Skin of body (tissue), 2 donors: ENCODE results near the gene CACNA2D1. TPM values are rescaled to one million over a fixed set of nuclear protein-coding genes. Genes with fewer than 3 reads are reported as not detected.

ENCODE experiments used
- DNase-seq: peaks from one replicate; lab custom pipeline; 2025; lab: John Stamatoyannopoulos, UW
- total RNA-seq: library from RNA; depleted of rRNA; stranded (reverse); fragments of >200 nt; gene quantifications from one replicate; pipeline ENCODE4 v1.2.3, GENCODE V29; 2014

The CACNA2D1 gene
- total RNA-seq, 1 donor from 2014 or later: 54.4 TPM

DNA sequence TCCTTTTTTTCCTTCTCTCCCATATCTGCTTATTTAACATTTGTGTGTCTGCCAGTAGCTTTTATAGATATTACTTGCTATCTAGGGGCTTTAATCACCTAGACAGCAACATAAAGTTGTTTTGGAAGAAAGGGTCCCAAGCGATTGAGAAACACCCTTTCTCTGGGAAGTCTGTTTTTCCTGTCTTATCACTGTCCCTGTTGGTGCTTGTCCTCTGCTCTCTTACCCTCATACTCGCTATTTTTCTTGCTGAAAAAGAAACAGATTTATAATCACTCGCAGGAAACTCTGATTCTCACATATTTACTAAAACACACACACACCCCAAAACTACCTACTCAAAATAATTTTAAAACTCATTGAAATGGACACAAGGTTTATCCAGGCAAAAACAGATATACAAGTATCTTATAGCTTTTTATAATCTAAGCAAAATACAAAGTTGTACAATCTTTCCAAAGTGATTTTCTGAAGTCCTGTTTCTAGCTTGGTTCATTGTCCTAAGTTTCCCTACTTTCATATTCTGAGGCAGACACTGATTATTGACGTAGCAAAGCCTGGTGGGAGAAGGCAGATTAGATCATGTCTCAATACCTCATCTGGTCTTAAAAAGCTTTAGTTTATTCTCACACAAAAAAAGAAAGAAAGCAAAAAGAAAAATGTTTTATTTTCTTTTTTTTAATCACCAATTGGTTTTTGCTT, 157.3 kb downstream of the CACNA2D1 start:
- no peak for DNase-seq

DNA sequence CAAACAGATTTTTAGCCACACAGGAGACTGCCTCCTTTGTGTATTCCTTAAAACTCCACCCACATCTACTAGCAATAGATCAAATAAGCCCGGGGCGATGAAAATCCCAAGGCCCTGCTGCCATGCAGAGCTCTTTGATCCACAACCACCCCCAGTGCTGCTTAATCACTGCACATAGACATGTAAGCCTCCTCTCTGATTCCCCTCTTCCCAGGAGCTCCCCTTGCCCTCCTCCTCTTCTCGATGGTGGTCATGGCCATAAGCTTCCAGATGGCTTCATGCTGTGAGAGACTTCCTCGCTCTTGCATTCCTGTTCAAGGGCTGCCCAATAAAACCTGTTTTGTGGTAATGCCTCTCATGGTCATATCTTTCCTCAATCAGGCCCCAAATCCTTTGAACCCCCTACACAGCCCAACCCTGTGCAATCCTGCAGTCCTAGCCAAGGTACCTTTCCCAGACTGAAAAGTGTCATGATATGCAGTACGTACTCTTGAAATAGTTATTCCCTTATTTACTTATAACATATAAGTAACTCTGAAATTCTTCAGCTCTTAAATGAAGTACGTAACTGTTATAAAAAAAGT, 158.5 kb downstream of the CACNA2D1 start:
- no peak for DNase-seq

DNA sequence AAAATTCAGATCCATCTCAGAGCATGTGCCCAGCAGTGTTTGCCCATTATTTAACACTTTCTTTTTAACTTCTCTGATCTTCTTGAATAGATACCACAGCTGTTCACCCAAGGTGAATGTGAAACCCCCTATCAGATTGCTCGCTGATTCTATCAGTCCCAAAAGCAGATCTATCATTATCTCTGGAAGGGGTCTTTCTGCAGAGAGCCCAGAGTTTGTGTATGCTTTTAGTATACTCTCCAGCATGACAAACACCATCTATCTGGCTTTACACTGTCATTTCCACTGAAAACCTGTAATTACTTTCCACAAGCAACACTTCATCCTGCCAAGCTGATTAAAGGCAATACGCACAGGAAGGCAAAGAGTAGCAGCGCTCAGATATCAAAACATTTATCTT, 168.2 kb downstream of the CACNA2D1 start:
- no peak for DNase-seq

DNA sequence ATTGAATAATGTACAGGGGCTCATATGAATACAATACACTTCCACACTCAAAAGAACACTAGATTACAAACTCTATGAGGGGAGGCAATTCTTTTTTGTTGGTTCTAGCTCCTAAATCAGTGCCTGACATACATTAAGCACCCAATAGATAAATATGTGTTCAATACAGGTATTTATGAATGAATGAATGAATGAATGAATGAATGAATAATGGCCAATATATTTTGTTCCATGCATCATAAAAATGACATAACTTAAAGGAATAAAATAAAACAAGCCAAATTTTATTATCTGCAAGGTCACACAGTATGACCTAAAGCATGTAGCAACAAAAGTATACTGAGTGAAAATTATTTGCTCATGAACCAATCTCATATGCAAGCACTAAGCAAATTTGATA, 168.9 kb downstream of the CACNA2D1 start:
- DNase-seq: no peak

DNA sequence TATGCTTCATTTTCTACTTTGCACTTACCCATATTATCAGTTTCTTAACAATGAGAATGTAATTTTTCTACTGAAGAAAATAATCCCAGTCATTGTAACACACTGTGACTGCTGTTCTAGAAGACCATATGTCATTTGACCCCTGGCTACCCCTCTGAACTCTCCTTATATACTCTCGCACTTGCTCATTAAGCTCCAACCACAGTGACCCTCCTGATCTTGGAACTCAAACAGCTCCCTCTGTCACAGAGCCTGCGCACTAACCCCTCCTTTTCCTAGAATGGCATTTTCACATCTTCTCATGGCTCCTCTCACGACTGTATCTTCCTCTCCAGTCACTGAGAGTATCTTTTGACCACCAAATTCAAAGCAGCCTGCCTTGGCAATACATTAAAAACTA, 169.7 kb downstream of the CACNA2D1 start:
- DNase-seq: no peak

DNA sequence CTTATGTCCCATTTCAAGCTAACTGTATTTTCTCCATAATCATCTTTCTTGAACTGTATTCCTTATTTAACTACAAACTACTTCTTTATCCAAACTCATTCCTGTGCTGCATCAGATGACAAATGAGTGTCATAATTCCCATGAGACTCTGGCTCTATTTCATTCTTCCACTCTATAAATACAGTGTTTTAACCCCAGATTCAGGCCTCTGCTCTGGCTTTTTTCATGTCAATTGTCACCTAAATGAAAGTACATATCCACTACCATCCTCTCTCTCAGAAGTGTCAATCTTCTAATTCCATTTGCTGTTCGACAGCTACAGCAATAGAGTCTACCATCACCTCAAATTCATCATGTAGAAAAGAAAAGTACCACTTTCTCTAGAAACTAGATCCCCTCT, 172.7 kb downstream of the CACNA2D1 start:
- DNase-seq: no peak

DNA sequence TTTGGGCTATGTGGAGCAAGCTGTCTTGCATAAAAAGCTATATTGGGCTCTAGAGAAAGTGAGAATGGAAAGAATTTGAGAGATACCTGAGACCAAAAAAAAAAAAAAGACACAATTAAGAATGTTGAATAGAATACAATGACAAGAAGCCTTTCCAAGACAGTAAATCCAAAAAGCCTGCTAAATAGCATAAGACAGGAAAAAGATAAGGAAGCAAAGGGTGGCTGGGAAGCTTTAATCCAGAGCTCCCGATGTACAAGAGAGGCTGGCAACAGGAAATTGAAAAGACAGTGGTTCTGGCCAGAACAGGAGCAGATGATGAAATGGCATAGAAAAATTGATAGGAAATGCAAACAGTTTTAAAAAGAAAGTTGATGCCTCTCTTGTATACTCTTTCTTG, 174.9 kb downstream of the CACNA2D1 start:
- no peak for DNase-seq

DNA sequence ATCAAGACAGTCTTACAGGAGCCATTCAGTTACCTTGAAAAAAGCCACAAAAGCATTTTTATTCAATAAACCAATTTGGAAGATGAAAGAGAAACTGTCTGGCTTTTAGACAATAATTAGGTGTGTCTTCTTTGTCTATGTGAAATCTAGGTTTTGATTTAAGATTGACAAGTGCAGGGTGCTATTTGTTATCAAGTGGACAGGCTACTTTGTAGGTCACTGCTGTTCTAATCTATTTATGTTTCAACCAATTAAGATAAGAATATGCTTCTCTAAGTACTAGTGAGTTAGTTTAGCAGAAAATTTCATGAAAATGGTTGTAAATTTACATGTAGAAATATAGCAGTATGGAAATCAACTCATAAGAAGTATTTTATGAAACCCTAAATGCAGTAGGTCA, 177.5 kb downstream of the CACNA2D1 start:
- no peak for DNase-seq

DNA sequence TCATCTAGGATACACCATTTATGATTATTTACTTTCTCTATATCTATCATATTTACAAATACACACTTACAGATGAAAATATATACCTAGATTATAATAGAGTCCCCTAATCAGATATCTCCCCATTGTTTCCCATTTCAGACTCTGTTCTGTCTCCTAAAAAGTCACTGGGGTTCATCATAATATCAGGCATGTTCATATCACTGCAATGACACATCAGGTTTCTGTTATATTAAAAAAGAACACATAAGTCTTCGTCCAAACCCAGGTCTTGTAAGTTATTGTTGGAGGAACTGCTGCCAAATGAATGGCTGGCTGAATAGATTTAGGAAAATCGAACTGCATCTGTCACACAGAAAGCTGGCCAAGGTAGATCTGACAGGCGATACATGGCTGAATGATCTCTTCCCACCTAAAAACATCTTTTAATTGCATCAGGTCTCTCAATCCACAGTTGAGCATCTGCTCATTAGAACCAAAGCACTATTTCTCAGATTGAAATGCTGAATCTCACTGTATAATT, 178.7 kb downstream of the CACNA2D1 start:
- no peak for DNase-seq

DNA sequence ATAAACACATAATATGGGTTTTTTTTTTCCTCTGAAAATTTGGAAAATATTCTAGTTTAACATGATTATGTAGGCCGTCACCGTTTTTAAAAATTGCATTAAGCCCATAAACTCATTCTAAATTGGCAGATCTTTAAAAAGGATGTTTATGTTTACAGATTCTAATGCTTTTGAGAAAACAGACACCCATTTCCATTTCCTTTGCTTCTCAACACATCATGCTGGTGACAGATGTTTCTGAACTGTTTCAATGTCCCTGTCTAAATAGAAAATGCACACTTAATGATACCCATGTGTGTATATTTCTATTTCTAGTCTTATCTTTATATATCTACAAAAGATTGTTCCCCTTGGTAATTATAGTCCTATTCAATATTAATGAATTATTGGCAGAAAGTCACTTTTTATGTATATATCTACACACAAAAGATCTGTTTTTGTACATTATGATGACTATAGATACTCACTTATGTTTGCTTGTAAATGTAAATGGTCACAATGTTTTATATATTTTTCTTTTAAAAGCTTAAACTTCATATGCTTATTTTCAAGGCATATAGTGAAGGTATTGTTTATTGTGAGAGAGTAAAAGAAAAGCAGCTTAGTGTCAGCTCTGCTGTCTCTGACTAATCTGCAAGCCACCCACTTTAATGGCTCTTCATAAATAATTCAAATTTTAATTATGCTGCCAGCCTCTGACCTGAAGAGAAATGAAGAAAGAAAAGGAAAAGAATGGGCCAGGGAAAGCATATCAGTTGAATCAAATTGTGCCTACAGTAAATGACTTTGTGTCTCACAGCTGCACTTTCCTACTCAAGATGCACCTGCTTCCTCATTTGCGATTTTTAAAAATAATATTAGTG, 179.4 kb downstream of the CACNA2D1 start:
- DNase-seq: no peak

DNA sequence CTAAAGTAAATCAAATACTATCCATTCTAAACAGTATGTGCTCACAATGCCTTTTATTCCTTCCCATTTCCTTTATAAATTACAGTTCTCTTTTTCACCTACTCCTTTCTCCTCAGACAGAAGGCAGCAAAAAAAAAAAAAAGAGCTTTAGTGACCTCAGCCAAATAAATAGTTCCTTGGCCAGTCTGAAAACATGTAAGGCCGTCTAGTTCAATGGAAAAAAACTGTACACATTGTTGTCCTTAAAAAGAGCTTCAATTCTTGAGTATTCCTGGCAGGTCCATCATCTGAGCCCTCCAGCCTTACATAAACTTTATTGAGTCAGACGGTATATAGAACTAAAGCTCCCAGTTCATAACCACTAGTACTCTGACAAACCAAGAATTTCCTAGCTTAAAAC, 185.4 kb downstream of the CACNA2D1 start:
- DNase-seq: no peak

DNA sequence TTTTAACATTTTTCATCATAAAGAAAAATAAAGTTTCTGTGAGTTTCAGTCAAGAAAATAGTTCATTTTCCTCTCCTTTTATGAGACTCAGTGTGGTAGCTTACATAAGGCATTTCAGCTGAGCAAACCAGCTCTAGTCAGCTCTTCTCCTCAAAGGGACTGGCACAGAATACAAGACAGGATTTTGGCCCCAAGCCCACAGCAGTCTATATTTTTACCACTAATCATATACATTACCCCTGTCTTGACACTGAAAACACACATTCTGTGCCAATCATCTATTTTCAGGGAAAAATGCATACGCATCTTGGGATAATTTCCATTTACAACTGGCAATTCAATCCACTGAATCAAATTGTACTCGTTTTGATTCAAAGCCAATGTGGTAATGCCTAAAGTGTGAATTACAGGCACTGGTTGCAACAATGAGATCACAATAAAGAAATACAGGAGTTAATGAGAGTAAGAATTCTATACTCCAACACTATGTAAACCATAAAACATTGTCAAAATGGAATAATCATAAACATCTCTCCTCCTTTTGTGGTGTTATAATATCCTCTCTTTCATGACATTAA, 186.4 kb downstream of the CACNA2D1 start:
- no peak for DNase-seq

DNA sequence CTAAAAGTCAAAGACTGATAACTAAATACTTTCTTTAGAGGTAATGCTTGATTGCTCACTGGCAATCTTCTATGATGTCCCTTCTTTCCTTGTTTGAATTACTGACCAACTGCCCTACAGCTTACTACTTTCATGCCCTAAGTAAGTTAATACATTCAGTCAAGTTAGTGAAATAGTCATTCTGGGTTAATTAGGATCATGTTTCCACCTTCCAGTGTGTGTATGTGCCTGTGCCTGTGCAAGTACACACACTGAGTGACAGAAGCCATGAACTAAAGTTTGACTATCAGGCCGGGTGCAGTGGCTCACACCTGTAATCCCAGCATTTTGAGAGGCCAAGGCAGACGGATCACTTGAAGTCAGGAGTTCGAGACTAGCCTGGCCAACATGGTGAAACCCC, 187.9 kb downstream of the CACNA2D1 start:
- DNase-seq: no peak

DNA sequence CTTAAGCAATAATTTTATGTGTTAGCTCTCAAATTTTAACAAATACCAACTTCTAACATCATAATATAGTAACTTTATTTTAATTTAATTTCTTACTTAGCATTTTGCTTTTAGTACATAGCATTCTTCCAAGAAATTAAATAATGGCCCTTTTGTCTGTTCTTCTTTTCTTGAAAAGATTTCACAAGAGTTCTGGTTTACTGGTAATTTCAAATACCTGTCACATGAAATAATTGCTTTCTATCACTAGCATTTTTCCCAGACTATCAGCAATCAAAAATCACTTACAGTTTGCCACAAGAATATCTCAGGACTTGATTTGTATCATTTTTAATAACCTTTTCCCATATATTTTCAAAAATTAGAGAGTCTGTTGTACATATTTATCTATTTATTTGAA, 193.0 kb downstream of the CACNA2D1 start:
- no peak for DNase-seq

DNA sequence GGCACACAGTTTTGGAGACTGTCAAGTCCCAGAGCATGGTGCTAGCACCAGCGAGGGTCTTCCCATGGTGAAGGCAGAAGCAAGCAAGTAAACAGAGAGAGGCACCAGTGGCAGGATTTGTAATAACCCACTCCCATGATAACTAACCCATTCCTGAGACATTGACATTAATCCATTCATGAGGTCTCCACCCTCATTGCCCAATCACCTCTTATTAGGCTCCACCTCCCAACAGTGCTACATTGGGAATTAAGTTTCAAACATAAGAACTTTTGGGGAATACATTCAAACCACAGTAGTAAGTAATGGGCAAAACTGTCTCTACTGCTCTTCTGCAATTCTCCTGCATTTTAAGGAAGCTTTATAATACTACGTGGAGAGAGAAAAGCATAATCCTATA, 193.6 kb downstream of the CACNA2D1 start:
- no peak for DNase-seq

DNA sequence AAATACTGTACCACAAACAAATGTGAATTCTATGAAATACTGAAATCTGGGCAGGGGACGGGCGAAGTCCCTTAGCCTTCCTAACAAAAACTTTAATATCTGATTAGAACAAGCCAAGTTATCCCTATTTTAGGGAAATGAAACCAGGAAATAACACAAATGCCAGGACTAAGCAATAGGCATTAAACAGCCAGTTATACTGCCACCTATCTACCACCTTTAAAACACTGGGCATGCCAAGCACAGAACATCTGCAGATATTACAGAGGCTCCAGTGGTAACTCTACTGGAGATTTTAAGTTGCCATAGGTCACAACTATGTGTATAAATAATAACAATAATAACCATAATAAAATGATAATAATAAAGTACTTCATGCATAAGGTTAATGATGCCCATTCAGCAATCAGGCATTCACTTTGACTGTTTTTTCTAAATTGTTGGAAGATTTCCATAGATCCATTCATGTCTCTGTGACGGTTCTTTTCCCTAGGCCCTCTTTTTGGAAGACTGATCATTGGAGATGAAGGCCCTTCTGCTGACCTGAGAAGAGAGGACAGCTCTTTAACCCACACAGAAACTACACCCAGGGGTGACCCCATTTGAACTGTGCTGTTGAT, 195.7 kb downstream of the CACNA2D1 start:
- no peak for DNase-seq

DNA sequence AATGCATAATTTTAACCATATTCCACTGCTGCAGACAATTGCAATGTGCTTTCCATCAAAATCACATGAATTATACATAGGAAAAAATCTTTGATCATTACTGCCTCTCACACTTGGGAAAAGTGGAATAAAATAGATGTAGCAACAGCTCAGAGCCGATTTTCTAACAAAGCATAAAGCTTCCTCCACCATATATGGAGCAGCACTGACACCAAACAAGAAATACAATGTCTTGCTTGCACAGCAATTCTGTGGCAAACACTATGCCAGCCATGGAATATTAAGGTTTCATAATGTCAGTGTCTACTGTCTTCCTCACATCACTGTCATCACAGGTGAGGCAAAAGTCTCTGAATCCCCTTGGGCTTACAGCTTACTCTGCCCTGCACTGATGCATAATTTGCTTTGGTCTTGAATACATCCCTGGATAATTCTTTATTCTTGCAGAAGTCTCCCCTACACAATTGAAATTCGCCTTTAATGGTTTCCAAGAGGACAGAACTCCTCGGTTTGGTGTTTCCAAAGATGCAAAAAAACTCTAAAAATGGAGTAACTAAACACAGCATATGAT, 198.5 kb downstream of the CACNA2D1 start:
- peak; percentile 2 for DNase-seq

DNA sequence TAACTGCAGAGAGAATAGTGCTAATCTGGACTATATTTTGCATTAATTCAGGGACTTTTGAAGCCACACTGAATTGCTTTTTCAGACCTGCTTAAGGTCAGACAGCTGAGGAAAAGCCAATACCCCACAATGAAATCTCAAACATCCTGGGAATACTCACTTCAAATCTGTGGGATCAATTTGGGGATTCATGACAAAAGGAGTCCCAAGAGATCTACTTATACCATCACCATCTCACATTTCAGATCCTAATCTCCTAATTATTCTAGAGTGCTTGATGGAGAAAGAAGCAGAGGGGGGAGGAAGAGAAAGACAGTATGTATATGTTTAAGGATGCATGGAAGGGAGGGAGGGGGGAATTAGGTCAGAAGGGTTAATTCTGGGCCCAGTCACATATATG, 202.2 kb downstream of the CACNA2D1 start:
- no peak for DNase-seq

DNA sequence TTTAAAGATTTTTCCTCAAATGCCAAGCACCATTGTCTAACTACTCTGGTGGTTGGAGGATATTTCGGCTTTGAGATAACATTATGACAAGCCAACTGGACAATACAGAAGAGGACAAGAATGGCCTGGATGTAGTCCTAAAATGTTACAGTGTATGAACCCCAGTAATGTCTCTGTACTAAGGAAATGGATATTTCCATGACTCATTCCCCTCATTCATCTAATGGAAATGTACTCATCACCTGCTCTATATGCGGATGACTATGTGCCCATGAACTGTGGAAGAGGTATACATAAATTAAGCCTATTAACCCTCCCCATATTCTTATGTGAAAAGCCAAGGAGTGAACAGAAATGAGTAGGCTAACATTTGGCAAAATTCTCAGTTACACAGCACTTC, 207.9 kb downstream of the CACNA2D1 start:
- DNase-seq: peak; percentile 7

DNA sequence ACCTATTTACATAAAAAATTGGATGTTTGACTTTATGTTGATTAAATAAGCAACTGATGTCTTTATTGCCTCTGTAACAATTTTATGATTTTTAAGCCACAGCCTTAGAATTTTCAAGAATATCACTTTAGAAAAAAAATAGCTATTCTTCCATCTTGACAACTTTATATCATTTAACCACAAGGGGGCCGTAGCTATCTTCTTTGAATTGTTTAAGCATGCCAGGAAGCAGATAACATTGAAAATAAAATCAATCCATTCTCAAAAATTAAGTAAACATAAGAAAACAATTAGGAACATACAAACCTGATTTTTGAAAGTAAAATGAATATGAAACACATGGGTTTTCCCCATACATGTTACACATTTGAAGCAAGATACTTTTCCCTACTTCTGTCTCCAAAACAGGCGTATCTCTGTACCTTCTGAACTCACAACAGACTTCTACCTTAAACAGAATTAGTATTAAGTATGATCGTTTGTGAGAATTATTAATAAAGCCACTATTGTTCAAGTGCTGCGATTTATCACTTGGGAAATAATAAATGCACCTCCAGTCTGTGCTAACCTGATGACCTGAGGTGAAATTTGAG, 209.0 kb downstream of the CACNA2D1 start:
- peak; percentile 22 for DNase-seq
